T-helper 1 cell (primary cell): Measurements from ENCODE around the gene CCDC146.
"Not testable (repeated sequence)": the region's sequence is repeated elsewhere in the genome, so short reads cannot be mapped to it uniquely, and the experiment has no call there.

Experiments used
- DNase-seq, 5 donors: peaks; one replicate each; pipeline ENCODE4 v3.0.0-alpha.2; 2012 to 2020

Gene CCDC146

DNA sequence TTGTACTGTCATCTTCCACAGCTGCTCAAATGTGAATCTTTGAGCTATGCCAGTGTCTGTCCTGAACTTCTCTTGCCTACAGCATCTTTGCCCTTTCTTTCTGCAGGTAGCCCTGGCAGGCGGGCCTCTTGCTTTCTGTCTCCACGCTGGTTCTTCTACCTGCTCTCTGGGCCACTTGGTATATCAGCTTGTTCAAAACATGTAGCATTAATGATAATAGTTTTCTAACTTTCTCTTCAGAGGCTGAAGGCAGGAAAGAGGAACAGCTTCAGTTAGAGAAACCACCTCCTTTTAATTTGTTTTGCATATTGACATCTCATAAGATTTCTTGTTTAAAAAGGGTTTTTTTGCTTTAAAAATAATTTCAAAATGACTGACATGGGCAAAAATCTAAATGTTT lies 78.1 kb downstream of the CCDC146 start:
- DNase-seq, result no peak

- peak in 1 of 5 donors; percentile 27 for DNase-seq
Observed at GRCh38 chr7:77202481-77202976, 80.1 kb downstream of the CCDC146 start.

- no peak for DNase-seq
Observed at GRCh38 chr7:77205706-77206105, 83.3 kb downstream of the CCDC146 start.

DNA sequence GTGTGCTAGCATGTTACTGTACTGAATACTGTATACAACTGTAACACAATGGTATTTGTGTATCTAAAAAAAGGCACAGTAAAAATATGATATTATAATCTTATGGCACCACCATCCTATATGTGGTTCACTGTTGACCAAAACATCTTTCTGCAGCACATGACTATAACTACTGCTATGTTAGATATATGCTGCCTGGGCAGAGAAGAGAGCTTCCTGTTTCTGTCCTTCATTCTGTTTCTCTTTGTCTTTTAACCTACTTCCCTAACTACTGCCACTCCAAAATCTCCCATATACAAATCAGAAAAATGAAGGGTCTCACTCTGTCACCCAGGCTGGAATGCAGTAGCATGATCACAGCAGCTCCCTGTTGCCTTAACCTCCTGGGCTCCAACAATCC lies 86.0 kb downstream of the CCDC146 start:
- no peak for DNase-seq

DNA sequence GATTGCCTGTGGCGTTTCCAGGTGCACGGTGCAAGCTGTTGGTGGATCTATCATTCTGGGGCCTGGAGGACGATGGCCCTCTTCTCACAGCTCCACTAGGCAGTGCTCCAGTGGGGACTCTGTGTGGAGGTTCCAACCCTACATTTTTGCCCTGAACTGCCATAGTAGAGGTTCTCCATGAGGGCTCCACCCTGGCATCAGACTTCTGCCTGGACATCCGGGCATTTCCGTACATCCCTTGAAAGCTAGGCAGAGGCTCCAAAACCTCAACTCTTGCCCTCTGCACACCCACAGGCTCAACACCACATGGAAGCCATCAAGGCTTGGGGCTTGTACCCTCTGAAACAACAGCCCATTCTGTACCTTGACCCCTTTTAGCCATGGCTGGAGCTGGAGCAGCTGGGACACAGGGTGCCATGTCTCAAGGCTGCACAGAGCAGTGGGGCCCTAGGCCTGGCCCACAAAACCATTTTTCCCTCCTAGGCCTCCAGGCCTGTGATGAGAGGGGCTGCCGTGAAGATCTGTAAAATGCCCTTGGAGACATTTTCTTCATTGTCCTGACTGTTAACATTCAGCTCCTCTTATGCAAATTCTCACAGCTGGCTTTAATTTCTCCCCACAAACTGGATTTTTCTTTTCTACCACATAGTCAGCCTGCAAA lies 87.2 kb downstream of the CCDC146 start:
- no peak for DNase-seq

- DNase-seq, result no peak
Observed at GRCh38 chr7:77216181-77216845, 93.9 kb downstream of the CCDC146 start.

GRCh38 chr7:77217474-77218185 lies 95.2 kb downstream of the CCDC146 start:
- no peak for DNase-seq

DNA sequence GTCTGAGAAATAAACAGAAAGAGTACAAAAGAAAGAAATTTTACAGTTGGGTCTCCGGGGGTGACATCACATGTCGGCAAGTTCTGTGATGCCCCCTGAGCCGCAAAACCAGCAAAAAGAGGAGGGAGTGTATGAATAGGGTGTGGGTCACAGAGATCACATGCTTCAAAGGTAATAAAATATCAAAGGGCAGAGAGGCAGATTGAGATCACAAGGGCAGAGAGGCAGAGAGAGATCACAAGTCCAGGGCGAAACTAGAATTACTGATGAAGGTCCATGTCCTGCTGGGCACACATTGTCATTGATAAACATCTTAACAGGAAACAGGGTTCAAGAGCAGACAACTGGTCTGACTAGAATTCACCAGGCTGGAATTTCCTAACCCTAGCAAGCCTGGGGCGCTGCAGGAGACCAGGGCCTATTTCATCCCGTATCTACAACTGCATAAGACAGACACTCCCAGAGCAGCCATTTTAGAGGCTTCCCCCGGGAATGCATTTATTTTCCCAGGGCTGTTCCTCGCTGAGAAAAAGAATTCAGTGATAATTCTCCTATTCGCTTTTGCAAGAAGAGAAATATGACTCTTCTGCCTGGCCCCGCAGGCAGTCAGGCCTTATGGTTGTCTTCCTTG lies 97.4 kb downstream of the CCDC146 start:
- not testable (repeated sequence) for DNase-seq

DNA sequence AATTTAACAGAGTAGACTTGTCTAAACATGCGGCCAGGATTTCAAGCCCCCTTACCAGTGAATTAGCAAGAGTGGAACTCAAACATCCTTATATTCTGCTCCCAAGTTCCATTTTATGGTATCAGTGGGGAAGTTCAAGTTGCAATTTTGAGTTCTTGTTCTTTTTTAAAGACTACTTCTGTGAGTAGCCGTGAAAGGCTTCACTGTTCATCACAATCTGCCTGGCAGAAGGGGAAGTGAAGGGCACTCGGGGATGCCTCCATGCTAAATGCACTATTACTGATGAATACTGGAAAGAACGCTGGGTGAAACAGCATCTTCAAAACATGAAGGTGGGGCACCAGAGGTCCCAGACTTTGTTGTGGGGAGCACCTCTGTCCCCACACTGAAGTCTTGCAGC lies 99.7 kb downstream of the CCDC146 start:
- no peak for DNase-seq

- DNase-seq, result no peak
Observed at GRCh38 chr7:77222819-77223218, 100.4 kb downstream of the CCDC146 start.

- DNase-seq, result no peak
Observed at GRCh38 chr7:77223261-77223660, 100.8 kb downstream of the CCDC146 start.

- no peak for DNase-seq
Observed at GRCh38 chr7:77226357-77226839, 104.0 kb downstream of the CCDC146 start.

GRCh38 chr7:77228795-77229194 lies 106.4 kb downstream of the CCDC146 start:
- not testable (repeated sequence) for DNase-seq

GRCh38 chr7:77232467-77232866 lies 110.1 kb downstream of the CCDC146 start:
- DNase-seq, result no peak

DNA sequence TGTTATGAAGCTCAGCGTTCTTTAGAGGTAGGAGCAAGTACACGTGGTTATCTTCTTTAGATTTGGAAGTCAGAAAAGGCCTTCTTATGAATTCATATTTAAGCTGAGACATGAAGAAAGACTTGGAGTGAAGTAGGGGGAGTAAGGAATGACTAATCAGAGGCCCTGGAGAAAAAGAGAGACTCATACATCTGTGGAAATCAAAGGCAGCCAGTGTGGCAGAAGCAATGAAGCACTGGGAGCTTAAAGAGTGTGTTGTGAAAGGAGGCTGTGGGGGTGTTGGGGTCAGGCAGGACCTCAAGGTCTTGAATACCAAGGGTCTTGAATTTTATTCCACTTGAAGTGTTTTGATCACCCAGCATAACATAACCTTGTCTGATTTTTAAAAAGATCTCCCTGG lies 112.9 kb downstream of the CCDC146 start:
- no peak for DNase-seq

DNA sequence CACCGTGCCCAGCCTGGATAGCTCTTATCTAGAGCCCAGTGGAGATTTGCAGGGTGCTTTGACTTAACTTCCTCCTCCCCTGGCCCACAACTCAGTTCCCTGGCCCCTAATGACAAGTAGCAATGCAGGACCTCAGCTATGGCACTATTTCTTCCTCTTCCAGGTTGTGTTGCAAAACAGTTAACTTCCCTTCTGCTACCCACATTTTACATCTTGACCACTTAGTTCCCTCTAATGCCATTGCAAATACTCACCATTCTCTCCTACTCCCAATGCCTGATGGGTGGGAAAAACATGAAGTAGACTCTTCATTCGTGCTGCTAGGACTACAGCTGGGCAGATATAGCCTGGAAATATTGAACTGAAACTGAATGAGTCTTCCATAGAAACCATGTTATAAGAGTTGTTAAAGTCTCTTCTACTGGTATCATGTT lies 116.3 kb downstream of the CCDC146 start:
- DNase-seq, result no peak

DNA sequence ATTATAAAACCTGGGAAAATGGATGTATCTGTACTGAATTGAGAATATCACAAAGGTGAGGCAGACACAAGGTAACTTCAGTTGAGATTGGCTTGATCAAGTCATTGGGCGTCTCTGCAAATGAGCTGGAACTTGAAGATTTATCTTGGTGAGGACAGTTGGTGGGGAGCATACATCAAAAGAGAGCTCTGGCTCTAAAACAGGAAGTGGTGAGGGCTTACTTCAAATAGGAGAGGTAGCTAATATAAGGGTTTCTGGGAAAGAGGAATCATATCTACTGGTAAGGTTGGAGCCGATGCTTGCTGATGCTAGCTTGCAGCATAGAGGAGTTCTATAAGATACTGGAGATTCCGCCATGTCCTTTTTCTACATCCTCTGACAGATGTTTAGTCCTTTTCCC lies 117.1 kb downstream of the CCDC146 start:
- peak in 1 of 5 donors; percentile 22 for DNase-seq

- DNase-seq, result no peak
Observed at GRCh38 chr7:77242068-77242467, 119.7 kb downstream of the CCDC146 start.

- DNase-seq, result no peak
Observed at GRCh38 chr7:77242554-77242953, 120.1 kb downstream of the CCDC146 start.

- DNase-seq, result no peak
Observed at GRCh38 chr7:77244222-77244934, 122.0 kb downstream of the CCDC146 start.

GRCh38 chr7:77245015-77245755 lies 122.8 kb downstream of the CCDC146 start:
- no peak for DNase-seq
